Vagina (tissue), 2 donors: Measurements from ENCODE around the gene TBL1X. TPM values are rescaled to one million over a fixed set of nuclear protein-coding genes. Genes with fewer than 3 reads are reported as not detected.

Source experiments
- DNase-seq, 2 donors: peaks; one replicate each; pipeline ENCODE4 v3.0.0-alpha.2; 2017; ENCODE audit errors: extremely low spot score in 2 of 2
- H3K27ac ChIP-seq: fragments of 200-600 bp; sonication (generic); one replicate; pipeline ENCODE4 v1.5.1; 2019
- H3K27me3 ChIP-seq: fragments of 200-600 bp; sonication (generic); one replicate; pipeline ENCODE4 v1.5.1; 2019
- H3K36me3 ChIP-seq, 2 donors: fragments of 200-600 bp; sonication (generic); one replicate each; pipeline ENCODE4 v1.5.1; 2017 to 2019
- H3K4me1 ChIP-seq: fragments of 200-600 bp; sonication (generic); one replicate; pipeline ENCODE4 v1.5.1; 2019
- H3K4me3 ChIP-seq, 2 donors: fragments of 200-600 bp; sonication (generic); 1 replicate in 1 of 2; 2 replicates in 1 of 2; pipeline ENCODE4 v1.5.1; 2016 to 2019
- H3K9me3 ChIP-seq: fragments of 200-600 bp; sonication (generic); one replicate; pipeline ENCODE4 v1.5.1; 2019
- POLR2A ChIP-seq, 2 donors: fragments of 450-650 bp; IDR thresholded peaks; one replicate each; pipeline ENCODE4 v1.6.1; 2017; ENCODE audit warnings: antibody characterized with exemption in 2 of 2, mild to moderate bottlenecking in 2 of 2, moderate library complexity in 2 of 2
- POLR2AphosphoS5 ChIP-seq, 2 donors: sonication (generic); formaldehyde crosslinking; IDR thresholded peaks; one replicate each; pipeline ENCODE4 v1.9.0; 2017; ENCODE audit warnings: antibody characterized with exemption in 2 of 2, mild to moderate bottlenecking in 2 of 2, low read depth in 1 of 2; ENCODE audit not compliant: insufficient read depth in 1 of 2
- intact Hi-C: fragments of 100-400 bp; cut with DNase I; formaldehyde crosslinking; loops from one replicate; pipeline ENCODE4 v1.15.1; 2023
- total RNA-seq: library from RNA; depleted of rRNA; stranded (reverse); fragments of >200 nt; gene quantifications from one replicate; pipeline ENCODE4 v1.2.3, GENCODE V29; 2016
- TF ChIP-seq, protein P1 (sequence below), 3 experiments: fragments of 450-650 bp in 2 of 3; fragments of 200-600 bp in 1 of 3; sonication (generic) in 1 of 3; IDR thresholded peaks; one replicate each; pipeline ENCODE4 v1.5.1; 2017 to 2019; ENCODE audit warnings: antibody characterized with exemption in 3 of 3, mild to moderate bottlenecking in 2 of 3, moderate library complexity in 2 of 3

The TBL1X gene
- total RNA-seq, 1 donor from 2014 or later: 41.3 TPM

DNA sequence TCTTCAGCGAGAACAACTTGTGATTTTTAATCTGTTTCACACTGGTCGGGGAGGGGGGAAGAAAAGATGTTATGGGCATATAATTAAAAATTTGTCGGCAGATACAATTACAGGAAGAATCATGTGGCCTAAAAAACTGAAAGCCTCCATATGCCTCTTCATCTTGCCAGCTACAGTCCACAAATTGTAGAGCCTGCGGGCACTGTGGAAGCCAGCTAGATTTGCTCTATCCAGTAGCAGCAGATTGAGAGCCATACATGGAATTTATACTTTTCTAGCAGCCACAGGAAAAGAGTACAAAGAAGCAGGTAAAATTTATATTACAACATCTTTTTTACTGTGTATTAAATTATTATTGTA lies 147.3 kb downstream of the TBL1X start:
- H3K4me3 ChIP-seq: no peak overlapping the region
- H3K4me1 ChIP-seq: no peaks in the 10 kb centered on the region
- intact Hi-C loops: no loop called here
- no peak for DNase-seq
- no peak for TF ChIP-seq POLR2A (IDR thresholded peaks at IDR 0.05)
- TF ChIP-seq, protein P1, sequence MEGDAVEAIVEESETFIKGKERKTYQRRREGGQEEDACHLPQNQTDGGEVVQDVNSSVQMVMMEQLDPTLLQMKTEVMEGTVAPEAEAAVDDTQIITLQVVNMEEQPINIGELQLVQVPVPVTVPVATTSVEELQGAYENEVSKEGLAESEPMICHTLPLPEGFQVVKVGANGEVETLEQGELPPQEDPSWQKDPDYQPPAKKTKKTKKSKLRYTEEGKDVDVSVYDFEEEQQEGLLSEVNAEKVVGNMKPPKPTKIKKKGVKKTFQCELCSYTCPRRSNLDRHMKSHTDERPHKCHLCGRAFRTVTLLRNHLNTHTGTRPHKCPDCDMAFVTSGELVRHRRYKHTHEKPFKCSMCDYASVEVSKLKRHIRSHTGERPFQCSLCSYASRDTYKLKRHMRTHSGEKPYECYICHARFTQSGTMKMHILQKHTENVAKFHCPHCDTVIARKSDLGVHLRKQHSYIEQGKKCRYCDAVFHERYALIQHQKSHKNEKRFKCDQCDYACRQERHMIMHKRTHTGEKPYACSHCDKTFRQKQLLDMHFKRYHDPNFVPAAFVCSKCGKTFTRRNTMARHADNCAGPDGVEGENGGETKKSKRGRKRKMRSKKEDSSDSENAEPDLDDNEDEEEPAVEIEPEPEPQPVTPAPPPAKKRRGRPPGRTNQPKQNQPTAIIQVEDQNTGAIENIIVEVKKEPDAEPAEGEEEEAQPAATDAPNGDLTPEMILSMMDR (IDR thresholded peaks at IDR 0.05): no peak
- H3K9me3 ChIP-seq: no peaks in the 10 kb centered on the region
- no peaks in the 10 kb centered on the region for H3K27me3 ChIP-seq
- no peak overlapping the region for H3K27ac ChIP-seq
- H3K36me3 ChIP-seq: no peaks in the 10 kb centered on the region

GRCh38 chrX:9614016-9614415 lies 149.2 kb downstream of the TBL1X start:
- TF ChIP-seq POLR2AphosphoS5 (IDR thresholded peaks at IDR 0.05; ENCODE audit: insufficient read depth in 1 of 2, low read depth in 1 of 2) (no peak), POLR2A (IDR thresholded peaks at IDR 0.05) (no peak)
- TF ChIP-seq, protein P1 (IDR thresholded peaks at IDR 0.05): no peak
- Histone ChIP-seq H3K27me3 (no peaks in the 10 kb centered on the region), H3K36me3 (no peaks in the 10 kb centered on the region), H3K9me3 (no peaks in the 10 kb centered on the region), H3K27ac (no peak overlapping the region), H3K4me1 (no peaks in the 10 kb centered on the region), H3K4me3 (no peak overlapping the region)
- no peak for DNase-seq
- intact Hi-C loops: no loop called here

GRCh38 chrX:9619133-9619532 lies 154.3 kb downstream of the TBL1X start:
- DNase-seq: no peak
- TF ChIP-seq POLR2A (IDR thresholded peaks at IDR 0.05) (no peak), POLR2AphosphoS5 (IDR thresholded peaks at IDR 0.05; ENCODE audit: insufficient read depth in 1 of 2, low read depth in 1 of 2) (no peak)
- TF ChIP-seq, protein P1 (IDR thresholded peaks at IDR 0.05): no peak

DNA sequence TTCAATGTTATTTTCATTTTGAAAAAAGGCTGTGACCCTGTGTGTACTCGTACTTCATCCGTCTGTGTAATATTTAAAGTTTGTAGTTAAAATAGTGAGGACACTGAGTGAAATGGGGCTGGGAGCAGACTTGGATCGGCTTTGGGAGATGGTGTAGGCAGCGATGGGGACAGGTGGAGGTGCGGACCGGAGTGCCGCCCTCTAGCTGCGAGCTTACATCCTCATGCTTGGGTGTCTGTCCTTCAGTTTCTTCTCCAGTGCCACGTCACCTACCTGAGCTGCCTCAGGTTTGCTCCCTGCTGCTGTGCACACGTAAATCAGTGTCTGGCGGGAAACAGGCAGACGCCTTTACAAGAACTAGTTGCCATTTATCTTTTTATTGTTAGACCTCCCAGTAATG lies 154.7 kb downstream of the TBL1X start:
- no peaks in the 10 kb centered on the region for H3K36me3 ChIP-seq
- H3K9me3 ChIP-seq: no peaks in the 10 kb centered on the region
- H3K27ac ChIP-seq: no peak overlapping the region
- no peak overlapping the region for H3K4me3 ChIP-seq
- no peaks in the 10 kb centered on the region for H3K4me1 ChIP-seq
- no peak for DNase-seq
- no peaks in the 10 kb centered on the region for H3K27me3 ChIP-seq
- intact Hi-C loops: no loop called here
- no peak for TF ChIP-seq POLR2A (IDR thresholded peaks at IDR 0.05)
- TF ChIP-seq, protein P1 (IDR thresholded peaks at IDR 0.05): no peak
- TF ChIP-seq POLR2AphosphoS5 (IDR thresholded peaks at IDR 0.05; ENCODE audit: insufficient read depth in 1 of 2, low read depth in 1 of 2): no peak

More at GRCh38 chrX:9619133-9619532, 154.3 kb downstream of the TBL1X start:
- H3K4me3 ChIP-seq: no peak overlapping the region
- no peak overlapping the region for H3K27ac ChIP-seq
- no peaks in the 10 kb centered on the region for H3K4me1 ChIP-seq
- intact Hi-C loops: no loop called here
- H3K27me3 ChIP-seq: no peaks in the 10 kb centered on the region
- no peaks in the 10 kb centered on the region for H3K9me3 ChIP-seq
- H3K36me3 ChIP-seq: no peaks in the 10 kb centered on the region

- no peaks in the 10 kb centered on the region for H3K27me3 ChIP-seq
- TF ChIP-seq POLR2AphosphoS5 (IDR thresholded peaks at IDR 0.05; ENCODE audit: insufficient read depth in 1 of 2, low read depth in 1 of 2): no peak
- TF ChIP-seq, protein P1 (IDR thresholded peaks at IDR 0.05): no peak
- TF ChIP-seq POLR2A (IDR thresholded peaks at IDR 0.05): no peak
- intact Hi-C loops: no loop called here
Measured at GRCh38 chrX:9622128-9622527, 157.3 kb downstream of the TBL1X start.

More at GRCh38 chrX:9622128-9622527, 157.3 kb downstream of the TBL1X start:
- DNase-seq: no peak
- Histone ChIP-seq H3K4me3 (no peak overlapping the region), H3K9me3 (no peaks in the 10 kb centered on the region), H3K36me3 (no peaks in the 10 kb centered on the region), H3K27ac (no peak overlapping the region), H3K4me1 (no peaks in the 10 kb centered on the region)
